ENCODE data around the gene SBF2.
"Not testable (repeated sequence)": the region's sequence is repeated elsewhere in the genome, so short reads cannot be mapped to it uniquely, and the experiment has no call there.

SBF2 gene

DNA sequence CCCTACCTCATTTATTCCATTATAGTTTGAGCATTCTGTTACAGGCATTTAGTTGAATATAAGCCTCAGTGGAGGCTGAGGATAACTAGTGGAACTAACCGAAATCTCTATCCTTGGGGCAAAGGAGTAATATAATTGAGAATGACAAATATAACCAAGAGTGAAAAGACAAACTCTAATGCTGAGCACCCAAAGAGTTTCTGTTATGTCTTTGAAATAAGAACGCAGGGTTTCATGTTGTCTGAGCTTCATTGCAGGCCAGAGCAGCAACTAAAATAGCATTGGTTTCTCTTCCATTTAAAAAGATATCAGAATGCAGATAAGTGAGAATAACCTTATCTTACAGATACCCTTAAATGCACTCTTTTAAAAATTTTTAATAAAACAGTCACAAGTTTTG is 131.8 kb downstream of the SBF2 start:
- Mint-ChIP-seq H3K4me3 (no peak overlapping the region), H3K27me3 (ENCODE audit: low read depth) (no peaks in the 10 kb centered on the region), H3K27ac (no peak overlapping the region), H3K36me3 (ENCODE audit: low read depth) (no peaks in the 10 kb centered on the region), H3K4me1 (ENCODE audit: low read depth) (no peaks in the 10 kb centered on the region), H3K9me3 (peaks cover 16% of the 10 kb centered on the region)

DNA sequence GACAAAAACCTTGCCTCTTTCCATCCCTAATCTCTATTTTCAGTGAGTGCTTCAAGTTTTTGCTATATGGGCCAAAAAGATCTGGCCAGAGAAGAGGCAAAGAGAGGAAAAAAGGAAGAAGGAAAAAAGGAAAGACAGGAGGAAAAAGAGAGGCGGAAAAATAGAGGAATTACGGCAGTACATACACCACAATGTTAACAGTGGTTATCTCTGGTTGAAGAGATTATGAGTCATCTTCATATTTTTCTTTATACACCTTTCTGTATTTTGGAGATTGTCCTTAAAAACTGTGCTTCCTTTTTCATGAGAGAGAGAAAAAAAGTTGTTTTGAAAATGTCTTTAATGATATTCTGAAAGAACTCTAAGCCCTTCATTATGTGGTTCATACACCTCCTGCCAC is 133.7 kb downstream of the SBF2 start:
- no peak overlapping the region for H3K4me3 Mint-ChIP-seq
- H3K27me3 Mint-ChIP-seq (ENCODE audit: low read depth), result no peaks in the 10 kb centered on the region
- no peaks in the 10 kb centered on the region for H3K4me1 Mint-ChIP-seq (ENCODE audit: low read depth)
- peaks cover 16% of the 10 kb centered on the region for H3K9me3 Mint-ChIP-seq
- H3K27ac Mint-ChIP-seq, result no peak overlapping the region
- no peaks in the 10 kb centered on the region for H3K36me3 Mint-ChIP-seq (ENCODE audit: low read depth)

DNA sequence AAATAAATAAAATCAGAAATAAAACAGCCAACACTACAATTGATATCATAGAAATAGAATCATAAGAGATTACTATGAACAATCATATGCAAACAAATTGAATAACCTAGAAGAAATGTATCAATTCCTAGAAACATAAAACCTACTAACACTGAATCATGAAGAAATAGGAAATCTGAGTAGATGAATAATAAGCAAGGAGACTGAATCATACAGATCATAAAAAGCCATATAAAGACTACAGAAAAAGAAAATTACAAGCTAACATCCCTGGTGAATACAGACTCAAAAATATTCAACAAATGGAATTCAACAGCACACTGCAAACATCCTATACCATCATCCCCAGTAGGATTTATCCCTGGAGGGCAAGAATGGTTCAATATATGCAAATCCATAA is 135.6 kb downstream of the SBF2 start:
- H3K4me3 Mint-ChIP-seq, result no peak overlapping the region
- no peak overlapping the region for H3K27ac Mint-ChIP-seq
- peaks cover 16% of the 10 kb centered on the region for H3K9me3 Mint-ChIP-seq
- H3K27me3 Mint-ChIP-seq (ENCODE audit: low read depth), result no peaks in the 10 kb centered on the region
- H3K36me3 Mint-ChIP-seq (ENCODE audit: low read depth), result no peaks in the 10 kb centered on the region
- no peaks in the 10 kb centered on the region for H3K4me1 Mint-ChIP-seq (ENCODE audit: low read depth)

DNA sequence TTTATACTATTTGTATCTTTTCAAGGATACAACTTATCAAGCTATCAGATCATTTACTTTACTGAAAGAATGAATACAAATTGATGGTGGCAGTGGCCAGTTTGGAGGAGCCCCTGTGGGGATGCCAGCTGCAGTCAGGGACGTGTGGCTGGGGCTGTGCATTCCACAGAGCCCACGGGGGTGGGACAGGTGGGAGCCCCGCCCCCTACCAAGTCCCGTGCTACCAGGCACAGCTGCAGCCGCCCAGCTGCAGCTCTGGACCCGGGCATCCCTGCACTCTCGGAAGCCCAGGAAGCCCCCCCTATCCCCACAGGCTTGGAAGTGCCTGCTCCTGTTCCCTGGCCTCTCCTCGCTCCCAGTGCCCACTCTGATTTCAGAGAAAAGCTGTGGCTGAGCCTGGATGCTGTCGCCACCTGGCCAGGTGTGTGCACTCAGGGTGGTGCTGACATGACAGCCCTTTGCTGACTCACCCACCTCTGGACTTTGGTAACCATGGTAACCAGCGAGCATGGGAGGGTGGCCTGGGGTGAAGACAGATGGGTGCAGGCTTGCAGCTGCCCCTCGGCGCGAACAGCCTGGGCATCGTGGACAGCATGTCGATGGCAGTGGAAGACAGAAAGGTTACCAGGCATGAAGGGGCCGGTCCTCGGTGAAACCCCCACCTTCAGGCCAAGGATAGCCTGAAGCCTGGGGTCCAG is 138.1 kb downstream of the SBF2 start:
- Mint-ChIP-seq H3K27ac (no peak overlapping the region), H3K4me1 (ENCODE audit: low read depth) (no peaks in the 10 kb centered on the region), H3K36me3 (ENCODE audit: low read depth) (no peaks in the 10 kb centered on the region), H3K27me3 (ENCODE audit: low read depth) (no peaks in the 10 kb centered on the region), H3K9me3 (peaks cover 16% of the 10 kb centered on the region), H3K4me3 (no peak overlapping the region)

DNA sequence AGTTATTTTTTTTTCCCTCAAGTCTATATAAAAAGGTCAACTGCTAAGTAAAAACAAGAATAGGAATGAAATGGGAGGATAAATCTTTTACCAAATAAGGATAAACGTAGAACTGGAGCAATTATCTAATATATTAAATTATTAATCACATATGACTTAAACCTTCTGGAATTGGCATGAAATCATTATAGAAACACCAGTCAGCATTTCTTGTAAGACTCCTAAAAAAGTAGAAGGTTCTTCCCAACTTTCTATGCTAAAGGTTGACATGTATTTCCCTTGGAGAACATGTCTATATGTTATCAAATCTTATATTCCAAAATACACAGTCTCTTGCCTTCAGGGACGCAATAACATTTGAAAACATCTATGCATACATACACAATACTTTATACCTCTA is 143.2 kb downstream of the SBF2 start:
- Mint-ChIP-seq H3K9me3 (peaks cover 5% of the 10 kb centered on the region), H3K27ac (no peak overlapping the region), H3K4me1 (ENCODE audit: low read depth) (no peaks in the 10 kb centered on the region), H3K27me3 (ENCODE audit: low read depth) (no peaks in the 10 kb centered on the region), H3K4me3 (no peak overlapping the region), H3K36me3 (ENCODE audit: low read depth) (no peaks in the 10 kb centered on the region)

DNA sequence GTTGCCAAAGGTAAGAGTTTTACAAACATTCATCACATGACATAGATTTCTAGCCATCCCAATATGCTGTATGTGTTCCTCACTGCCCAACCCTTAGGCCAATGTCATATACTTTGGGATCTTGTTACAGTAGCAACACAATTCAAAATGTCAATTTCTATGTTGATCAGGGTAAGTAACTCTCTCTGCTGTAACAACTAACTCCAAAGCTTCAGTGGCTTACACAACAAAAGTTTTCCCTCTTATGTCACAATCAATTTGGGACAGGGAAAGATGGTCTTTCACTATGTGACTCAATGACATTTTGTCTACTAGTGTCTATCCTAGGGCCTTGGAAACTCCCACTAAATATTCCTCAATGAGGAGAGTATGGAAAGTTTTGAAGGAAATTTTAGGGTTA is 144.5 kb downstream of the SBF2 start:
- peaks cover 5% of the 10 kb centered on the region for H3K9me3 Mint-ChIP-seq
- no peak overlapping the region for H3K4me3 Mint-ChIP-seq
- H3K4me1 Mint-ChIP-seq (ENCODE audit: low read depth), result no peaks in the 10 kb centered on the region
- H3K36me3 Mint-ChIP-seq (ENCODE audit: low read depth), result no peaks in the 10 kb centered on the region
- H3K27me3 Mint-ChIP-seq (ENCODE audit: low read depth), result no peaks in the 10 kb centered on the region
- H3K27ac Mint-ChIP-seq, result no peak overlapping the region

DNA sequence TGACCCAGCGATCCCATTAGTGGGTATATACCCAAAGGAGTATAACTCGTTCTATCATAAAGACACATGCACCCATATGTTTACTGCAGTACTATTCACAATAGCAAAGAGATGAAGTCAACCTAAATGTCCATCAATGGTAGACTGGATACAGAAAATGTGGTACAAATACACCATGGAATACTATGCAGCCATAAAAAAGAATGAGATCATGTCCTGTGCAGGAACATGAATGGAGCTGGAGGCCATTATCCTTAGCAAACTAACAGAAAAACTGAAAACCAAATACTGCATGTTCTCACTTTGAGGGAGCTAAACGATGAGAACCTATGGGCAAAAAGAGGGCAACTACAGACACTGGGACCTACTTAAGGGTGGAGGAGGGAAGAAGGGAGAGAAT is 146.8 kb downstream of the SBF2 start:
- Mint-ChIP-seq H3K27me3 (ENCODE audit: low read depth) (no peaks in the 10 kb centered on the region), H3K4me3 (no peak overlapping the region), H3K36me3 (ENCODE audit: low read depth) (no peaks in the 10 kb centered on the region), H3K9me3 (peaks cover 5% of the 10 kb centered on the region), H3K4me1 (ENCODE audit: low read depth) (no peaks in the 10 kb centered on the region), H3K27ac (no peak overlapping the region)

DNA sequence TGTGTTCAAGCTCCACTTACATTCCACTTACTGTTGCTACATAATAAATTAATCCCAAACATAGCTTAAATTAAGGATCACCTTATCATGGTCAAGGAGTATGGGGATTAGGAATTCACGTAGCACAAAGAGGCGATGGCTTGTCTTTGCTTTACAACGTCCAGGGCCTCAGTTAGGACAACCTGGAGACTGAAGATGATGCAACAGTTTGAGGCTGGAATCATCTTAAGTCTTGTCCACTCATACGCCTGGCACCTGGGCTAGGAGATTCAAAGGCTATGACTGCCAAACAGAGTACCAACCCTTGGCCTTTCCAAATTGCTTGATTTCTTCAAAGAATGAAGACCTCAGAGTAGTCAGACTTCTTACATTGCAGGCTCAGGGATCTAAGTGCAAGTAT is 149.1 kb downstream of the SBF2 start:
- Mint-ChIP-seq H3K36me3 (ENCODE audit: low read depth) (no peaks in the 10 kb centered on the region), H3K4me3 (no peak overlapping the region), H3K9me3 (peaks cover 5% of the 10 kb centered on the region), H3K4me1 (ENCODE audit: low read depth) (no peaks in the 10 kb centered on the region), H3K27ac (no peak overlapping the region), H3K27me3 (ENCODE audit: low read depth) (no peaks in the 10 kb centered on the region)

DNA sequence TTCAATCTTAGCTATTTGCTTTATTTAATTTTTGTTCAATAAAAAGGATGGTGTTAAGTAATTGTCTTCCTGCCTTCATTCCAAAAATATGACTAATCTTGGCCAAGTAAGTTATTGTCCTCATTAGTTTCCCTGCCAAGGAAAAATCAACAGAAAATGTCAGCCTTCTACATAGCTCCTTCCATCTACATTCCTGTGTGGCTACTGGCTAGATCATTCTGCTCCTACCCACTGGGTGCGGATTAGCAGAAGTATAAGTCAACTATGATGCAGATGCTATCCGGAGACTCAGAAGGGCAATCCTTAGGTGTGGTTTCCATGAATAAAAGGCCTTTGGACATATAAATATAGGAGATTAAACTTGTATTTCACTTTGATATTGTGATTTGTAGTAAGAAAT is 154.4 kb downstream of the SBF2 start:
- Mint-ChIP-seq H3K4me1 (ENCODE audit: low read depth) (no peaks in the 10 kb centered on the region), H3K4me3 (no peak overlapping the region), H3K27me3 (ENCODE audit: low read depth) (no peaks in the 10 kb centered on the region), H3K36me3 (ENCODE audit: low read depth) (no peaks in the 10 kb centered on the region), H3K9me3 (peaks cover 8% of the 10 kb centered on the region), H3K27ac (no peak overlapping the region)

DNA sequence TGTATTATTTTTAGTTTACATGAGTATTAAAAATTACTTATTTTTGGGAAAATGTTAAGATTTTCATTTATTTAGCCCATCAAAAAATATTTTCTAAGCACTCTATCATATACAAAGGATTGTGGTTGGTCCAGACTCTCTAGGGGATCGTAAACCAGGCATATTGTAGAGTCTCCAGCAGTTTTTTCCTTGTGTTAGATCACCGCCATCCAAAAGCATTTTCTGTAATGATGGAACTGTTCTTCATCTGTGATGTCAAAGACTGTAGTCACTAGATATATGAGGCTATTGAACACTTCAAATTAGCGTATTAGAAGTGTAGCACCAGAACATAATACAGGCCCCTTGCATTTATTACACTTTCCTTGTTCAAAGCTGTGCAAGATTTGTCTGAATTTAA is 154.9 kb downstream of the SBF2 start:
- peaks cover 13% of the 10 kb centered on the region for H3K9me3 Mint-ChIP-seq
- H3K4me3 Mint-ChIP-seq, result no peak overlapping the region
- H3K36me3 Mint-ChIP-seq (ENCODE audit: low read depth), result no peaks in the 10 kb centered on the region
- no peaks in the 10 kb centered on the region for H3K27me3 Mint-ChIP-seq (ENCODE audit: low read depth)
- H3K4me1 Mint-ChIP-seq (ENCODE audit: low read depth), result no peaks in the 10 kb centered on the region
- no peak overlapping the region for H3K27ac Mint-ChIP-seq

DNA sequence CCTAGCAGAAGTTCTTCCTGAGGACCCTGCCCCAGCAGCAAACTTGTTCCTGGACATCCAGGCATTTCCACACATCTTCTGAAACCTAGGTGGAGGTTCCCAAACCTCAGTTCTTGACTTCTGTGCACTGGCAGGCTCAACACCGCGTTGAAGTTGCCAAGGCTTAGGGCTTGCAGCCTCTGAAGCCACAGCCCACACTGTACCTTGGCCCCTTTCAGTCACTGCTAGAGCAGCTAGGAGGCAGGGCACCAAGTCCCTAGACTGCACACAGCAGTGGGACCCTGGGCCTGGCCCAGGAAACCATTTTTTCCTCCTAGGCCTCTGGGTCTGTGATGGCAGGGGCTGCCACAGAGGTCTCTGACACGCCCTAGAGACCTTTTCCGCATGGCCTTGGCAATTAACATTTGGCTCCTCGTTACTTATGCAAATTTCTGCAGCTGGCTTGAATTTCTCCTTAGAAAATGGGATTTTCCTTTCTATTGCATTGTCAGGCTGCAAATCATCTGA is 159.0 kb downstream of the SBF2 start:
- H3K4me3 Mint-ChIP-seq, result no peak overlapping the region
- H3K27me3 Mint-ChIP-seq (ENCODE audit: low read depth), result no peaks in the 10 kb centered on the region
- H3K27ac Mint-ChIP-seq, result no peak overlapping the region
- H3K36me3 Mint-ChIP-seq (ENCODE audit: low read depth), result no peaks in the 10 kb centered on the region
- H3K4me1 Mint-ChIP-seq (ENCODE audit: low read depth), result no peaks in the 10 kb centered on the region
- H3K9me3 Mint-ChIP-seq, result peaks cover 13% of the 10 kb centered on the region

DNA sequence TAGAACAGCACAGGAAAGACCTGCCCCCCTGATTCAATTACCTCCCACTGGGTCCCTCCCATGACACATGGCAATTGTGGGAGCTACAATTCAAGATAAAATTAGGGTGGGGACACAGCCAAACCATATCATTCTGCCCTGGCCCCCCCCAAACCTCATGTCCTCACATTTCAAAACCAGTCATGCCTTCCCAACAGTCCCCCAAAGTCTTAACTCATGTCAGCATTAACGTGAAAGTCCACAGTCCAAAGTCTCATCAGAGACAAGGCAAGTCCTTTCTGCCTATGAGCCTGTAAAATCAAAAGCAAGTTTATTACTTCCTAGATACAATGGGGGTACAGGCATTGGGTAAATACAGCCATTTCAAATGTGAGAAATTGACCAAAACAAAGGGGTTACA is 159.8 kb downstream of the SBF2 start:
- H3K27me3 Mint-ChIP-seq (ENCODE audit: low read depth); H3K4me3 Mint-ChIP-seq; H3K4me1 Mint-ChIP-seq (ENCODE audit: low read depth); H3K36me3 Mint-ChIP-seq (ENCODE audit: low read depth); H3K27ac Mint-ChIP-seq: not testable (repeated sequence)
- peaks cover 13% of the 10 kb centered on the region for H3K9me3 Mint-ChIP-seq

DNA sequence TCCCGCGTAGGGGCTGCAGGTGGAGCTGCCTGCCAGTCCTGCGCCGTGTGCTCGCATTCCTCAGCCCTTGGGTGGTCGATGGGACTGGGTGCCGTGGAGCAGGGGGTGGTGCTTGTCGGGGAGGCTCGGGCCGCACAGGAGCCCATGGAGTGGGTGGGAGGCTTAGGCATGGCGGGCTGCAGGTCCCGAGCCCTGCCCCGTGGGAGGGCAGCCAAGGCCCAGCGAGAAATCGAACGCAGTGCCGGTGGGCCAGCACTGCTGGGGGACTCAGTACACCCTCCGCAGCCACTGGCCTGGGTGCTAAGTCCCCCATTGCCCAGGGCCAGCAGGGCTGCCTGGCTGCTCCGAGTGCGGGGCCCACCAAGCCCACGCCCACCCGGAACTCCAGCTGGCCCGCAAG is 160.8 kb downstream of the SBF2 start:
- H3K27me3 Mint-ChIP-seq (ENCODE audit: low read depth); H3K36me3 Mint-ChIP-seq (ENCODE audit: low read depth); H3K4me3 Mint-ChIP-seq; H3K27ac Mint-ChIP-seq; H3K4me1 Mint-ChIP-seq (ENCODE audit: low read depth): not testable (repeated sequence)
- peaks cover 13% of the 10 kb centered on the region for H3K9me3 Mint-ChIP-seq

DNA sequence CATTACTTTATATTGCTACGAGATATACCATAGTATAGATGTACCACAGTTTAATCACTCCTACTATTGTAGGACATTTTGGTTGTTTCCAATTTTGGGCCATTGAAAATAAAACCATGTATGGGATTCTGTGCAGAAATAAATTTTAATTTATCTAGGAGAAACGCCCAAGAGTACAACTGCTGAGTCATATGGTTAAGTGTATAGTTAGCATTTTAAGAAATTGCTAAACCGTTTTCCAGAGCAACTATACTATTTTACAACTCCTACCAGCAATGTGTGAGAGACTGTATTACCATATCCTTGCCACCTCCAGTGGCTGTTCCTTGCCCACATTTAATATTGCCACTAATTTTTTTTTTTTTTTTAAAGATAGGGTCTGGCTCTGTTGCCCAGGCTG is 163.1 kb downstream of the SBF2 start:
- no peak overlapping the region for H3K4me3 Mint-ChIP-seq
- no peaks in the 10 kb centered on the region for H3K4me1 Mint-ChIP-seq (ENCODE audit: low read depth)
- H3K27ac Mint-ChIP-seq, result no peak overlapping the region
- peaks cover 13% of the 10 kb centered on the region for H3K9me3 Mint-ChIP-seq
- no peaks in the 10 kb centered on the region for H3K27me3 Mint-ChIP-seq (ENCODE audit: low read depth)
- H3K36me3 Mint-ChIP-seq (ENCODE audit: low read depth), result no peaks in the 10 kb centered on the region

DNA sequence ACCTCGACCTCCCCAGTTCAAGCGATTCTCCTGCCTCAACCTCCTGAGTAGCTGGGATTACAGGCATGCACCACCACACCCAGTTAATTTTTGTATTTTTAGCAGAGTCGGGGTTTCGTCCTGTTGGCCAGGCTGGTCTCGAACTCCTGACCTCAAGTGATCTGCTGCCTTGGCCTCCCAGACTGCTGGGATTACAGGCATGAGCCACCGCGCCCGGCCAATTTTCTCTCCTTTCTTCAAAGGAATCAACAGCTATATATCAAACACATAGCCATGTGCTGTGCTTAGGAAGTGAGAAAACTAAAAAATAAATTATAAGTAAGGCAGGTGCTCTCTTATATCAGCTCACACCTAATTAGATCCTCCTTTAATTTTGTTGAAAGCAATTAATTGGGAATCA is 164.8 kb downstream of the SBF2 start:
- not testable (repeated sequence) for H3K4me3 Mint-ChIP-seq; H3K27me3 Mint-ChIP-seq (ENCODE audit: low read depth); H3K27ac Mint-ChIP-seq; H3K4me1 Mint-ChIP-seq (ENCODE audit: low read depth); H3K36me3 Mint-ChIP-seq (ENCODE audit: low read depth); H3K9me3 Mint-ChIP-seq

All from T-helper 1 cell treated with Interleukin-12 subunit alpha and Interleukin-12 subunit beta and Interleukin-4 antibody, amounts not matched to agents 30 μg/mL and 1 μg/mL, for 36 hours (primary cell).